Activated naive CD8-positive, alpha-beta T cell treated with anti-CD3 and anti-CD28 coated beads for 36 hours (primary cell): ENCODE results near the gene SCAANT1. TPM values are rescaled to one million over a fixed set of nuclear protein-coding genes. Genes with fewer than 3 reads are reported as not detected.
A peak's percentile ranks its signal among the peaks of the same experiment; 100 is the strongest.

Source experiments
- DNase-seq: peaks from one replicate; pipeline ENCODE4 v3.0.0; 2021
- H3K27ac Mint-ChIP-seq: one replicate; pipeline ENCODE4 v1.8.0; 2022; ENCODE audit warnings: mild to moderate bottlenecking, moderate library complexity, mixed read lengths
- H3K27me3 Mint-ChIP-seq: one replicate; pipeline ENCODE4 v1.8.0; 2022; ENCODE audit warnings: mild to moderate bottlenecking, mixed read lengths
- H3K36me3 Mint-ChIP-seq: one replicate; pipeline ENCODE4 v1.8.0; 2021; ENCODE audit warnings: mild to moderate bottlenecking, mixed read lengths
- H3K4me1 Mint-ChIP-seq: one replicate; pipeline ENCODE4 v1.8.0; 2021; ENCODE audit warnings: mixed read lengths
- H3K4me3 Mint-ChIP-seq: one replicate; pipeline ENCODE4 v1.8.0; 2022; ENCODE audit warnings: mild to moderate bottlenecking, moderate library complexity, mixed read lengths
- H3K9me3 Mint-ChIP-seq: one replicate; pipeline ENCODE4 v1.8.0; 2022; ENCODE audit warnings: mixed read lengths
- total RNA-seq, 2 experiments: library from RNA; stranded (reverse); gene quantifications; one replicate each; pipeline ENCODE4 v1.2.3, GENCODE V29; 2021

The SCAANT1 gene
- total RNA-seq, 2 experiments from 2014 or later: not detected

GRCh38 chr3:63895422-63896189, 16.6 kb downstream of the SCAANT1 start:
- Mint-ChIP-seq H3K4me1 (peaks cover 42% of the 10 kb centered on the region), H3K27ac (no peak overlapping the region), H3K27me3 (no peaks in the 10 kb centered on the region), H3K36me3 (peaks cover 35% of the 10 kb centered on the region), H3K9me3 (no peaks in the 10 kb centered on the region), H3K4me3 (no peak overlapping the region)
- no peak for DNase-seq

- DNase-seq: no peak
- Mint-ChIP-seq H3K27me3 (no peaks in the 10 kb centered on the region), H3K9me3 (no peaks in the 10 kb centered on the region), H3K4me1 (peaks cover 35% of the 10 kb centered on the region), H3K27ac (no peak overlapping the region), H3K4me3 (no peak overlapping the region), H3K36me3 (peaks cover 17% of the 10 kb centered on the region)
Observed at GRCh38 chr3:63892773-63893352, 19.3 kb downstream of the SCAANT1 start.

- H3K4me1 Mint-ChIP-seq: peaks cover 32% of the 10 kb centered on the region
- no peaks in the 10 kb centered on the region for H3K9me3 Mint-ChIP-seq
- peaks cover 14% of the 10 kb centered on the region for H3K36me3 Mint-ChIP-seq
Observed at GRCh38 chr3:63891518-63891917, 20.7 kb downstream of the SCAANT1 start.

GRCh38 chr3:63886858-63887257, 25.3 kb downstream of the SCAANT1 start:
- DNase-seq: no peak
- no peaks in the 10 kb centered on the region for H3K9me3 Mint-ChIP-seq

More at GRCh38 chr3:63891518-63891917, 20.7 kb downstream of the SCAANT1 start:
- Mint-ChIP-seq H3K4me3 (no peak overlapping the region), H3K27me3 (no peaks in the 10 kb centered on the region), H3K27ac (no peak overlapping the region)
- DNase-seq: no peak

GRCh38 chr3:63880653-63881052, 31.5 kb downstream of the SCAANT1 start:
- H3K9me3 Mint-ChIP-seq: no peaks in the 10 kb centered on the region
- H3K4me3 Mint-ChIP-seq: no peak overlapping the region
- no peak for DNase-seq
- peaks cover 45% of the 10 kb centered on the region for H3K4me1 Mint-ChIP-seq
- H3K27ac Mint-ChIP-seq: no peak overlapping the region
- no peaks in the 10 kb centered on the region for H3K27me3 Mint-ChIP-seq
- H3K36me3 Mint-ChIP-seq: peaks cover 10% of the 10 kb centered on the region

More at GRCh38 chr3:63886858-63887257, 25.3 kb downstream of the SCAANT1 start:
- H3K27me3 Mint-ChIP-seq: no peaks in the 10 kb centered on the region
- H3K4me1 Mint-ChIP-seq: peaks cover 16% of the 10 kb centered on the region
- H3K36me3 Mint-ChIP-seq: peaks cover 12% of the 10 kb centered on the region
- H3K27ac Mint-ChIP-seq: no peak overlapping the region
- no peak overlapping the region for H3K4me3 Mint-ChIP-seq

GRCh38 chr3:63878394-63879060, 33.7 kb downstream of the SCAANT1 start:
- Mint-ChIP-seq H3K9me3 (no peaks in the 10 kb centered on the region), H3K36me3 (peaks cover 10% of the 10 kb centered on the region), H3K27me3 (no peaks in the 10 kb centered on the region), H3K4me1 (peaks cover 48% of the 10 kb centered on the region), H3K27ac (peak overlapping the region; percentile 20), H3K4me3 (no peak overlapping the region)
- DNase-seq: no peak

GRCh38 chr3:63877737-63878393, 34.3 kb downstream of the SCAANT1 start:
- no peak overlapping the region for H3K27ac Mint-ChIP-seq
- H3K4me1 Mint-ChIP-seq: peaks cover 48% of the 10 kb centered on the region
- H3K4me3 Mint-ChIP-seq: no peak overlapping the region
- peaks cover 10% of the 10 kb centered on the region for H3K36me3 Mint-ChIP-seq
- DNase-seq: no peak
- H3K9me3 Mint-ChIP-seq: no peaks in the 10 kb centered on the region
- H3K27me3 Mint-ChIP-seq: no peaks in the 10 kb centered on the region

- Mint-ChIP-seq H3K27ac (no peak overlapping the region), H3K4me1 (peaks cover 51% of the 10 kb centered on the region), H3K36me3 (peaks cover 6% of the 10 kb centered on the region), H3K27me3 (no peaks in the 10 kb centered on the region), H3K4me3 (no peak overlapping the region), H3K9me3 (no peaks in the 10 kb centered on the region)
- no peak for DNase-seq
Observed at GRCh38 chr3:63876260-63876659, 35.9 kb downstream of the SCAANT1 start.

GRCh38 chr3:63875510-63875909, 36.7 kb downstream of the SCAANT1 start:
- H3K27ac Mint-ChIP-seq: no peak overlapping the region
- H3K4me1 Mint-ChIP-seq: peaks cover 49% of the 10 kb centered on the region
- H3K36me3 Mint-ChIP-seq: peaks cover 1% of the 10 kb centered on the region
- DNase-seq: no peak
- no peaks in the 10 kb centered on the region for H3K9me3 Mint-ChIP-seq
- H3K4me3 Mint-ChIP-seq: no peak overlapping the region
- H3K27me3 Mint-ChIP-seq: no peaks in the 10 kb centered on the region

- Mint-ChIP-seq H3K9me3 (no peaks in the 10 kb centered on the region), H3K27me3 (no peaks in the 10 kb centered on the region), H3K36me3 (no peaks in the 10 kb centered on the region), H3K4me3 (no peak overlapping the region), H3K27ac (no peak overlapping the region), H3K4me1 (peaks cover 45% of the 10 kb centered on the region)
- DNase-seq: no peak
Observed at GRCh38 chr3:63874769-63875168, 37.4 kb downstream of the SCAANT1 start.

GRCh38 chr3:63872135-63872924, 39.9 kb downstream of the SCAANT1 start:
- DNase-seq: no peak
- Mint-ChIP-seq H3K9me3 (no peaks in the 10 kb centered on the region), H3K27me3 (no peaks in the 10 kb centered on the region), H3K4me3 (no peak overlapping the region), H3K4me1 (peaks cover 42% of the 10 kb centered on the region), H3K27ac (no peak overlapping the region), H3K36me3 (peaks cover 6% of the 10 kb centered on the region)

- Mint-ChIP-seq H3K27ac (no peak overlapping the region), H3K4me1 (peaks cover 40% of the 10 kb centered on the region), H3K36me3 (peaks cover 15% of the 10 kb centered on the region), H3K9me3 (no peaks in the 10 kb centered on the region), H3K4me3 (no peak overlapping the region), H3K27me3 (no peaks in the 10 kb centered on the region)
- DNase-seq: no peak
Observed at GRCh38 chr3:63870615-63871005, 41.6 kb downstream of the SCAANT1 start.

GRCh38 chr3:63869940-63870614, 42.1 kb downstream of the SCAANT1 start:
- Mint-ChIP-seq H3K27ac (no peak overlapping the region), H3K36me3 (peaks cover 18% of the 10 kb centered on the region), H3K4me3 (no peak overlapping the region), H3K9me3 (no peaks in the 10 kb centered on the region), H3K4me1 (peaks cover 43% of the 10 kb centered on the region), H3K27me3 (no peaks in the 10 kb centered on the region)
- no peak for DNase-seq

- Mint-ChIP-seq H3K27ac (no peak overlapping the region), H3K4me1 (peaks cover 46% of the 10 kb centered on the region), H3K4me3 (no peak overlapping the region), H3K9me3 (no peaks in the 10 kb centered on the region), H3K36me3 (peaks cover 25% of the 10 kb centered on the region), H3K27me3 (no peaks in the 10 kb centered on the region)
- DNase-seq: no peak
Observed at GRCh38 chr3:63867225-63867624, 45.0 kb downstream of the SCAANT1 start.
